Activated CD4-positive, CD25-positive, alpha-beta regulatory T cell treated with anti-CD3 and anti-CD28 coated beads, Interleukin-2, amount 50 U/mL, for 16 hours (primary cell): ENCODE data around the gene TRNT1.

Source experiments
- DNase-seq: peaks from one replicate; pipeline ENCODE4 v3.0.0-alpha.2; 2020; ENCODE audit warnings: low read depth, low spot score

Gene TRNT1

DNA sequence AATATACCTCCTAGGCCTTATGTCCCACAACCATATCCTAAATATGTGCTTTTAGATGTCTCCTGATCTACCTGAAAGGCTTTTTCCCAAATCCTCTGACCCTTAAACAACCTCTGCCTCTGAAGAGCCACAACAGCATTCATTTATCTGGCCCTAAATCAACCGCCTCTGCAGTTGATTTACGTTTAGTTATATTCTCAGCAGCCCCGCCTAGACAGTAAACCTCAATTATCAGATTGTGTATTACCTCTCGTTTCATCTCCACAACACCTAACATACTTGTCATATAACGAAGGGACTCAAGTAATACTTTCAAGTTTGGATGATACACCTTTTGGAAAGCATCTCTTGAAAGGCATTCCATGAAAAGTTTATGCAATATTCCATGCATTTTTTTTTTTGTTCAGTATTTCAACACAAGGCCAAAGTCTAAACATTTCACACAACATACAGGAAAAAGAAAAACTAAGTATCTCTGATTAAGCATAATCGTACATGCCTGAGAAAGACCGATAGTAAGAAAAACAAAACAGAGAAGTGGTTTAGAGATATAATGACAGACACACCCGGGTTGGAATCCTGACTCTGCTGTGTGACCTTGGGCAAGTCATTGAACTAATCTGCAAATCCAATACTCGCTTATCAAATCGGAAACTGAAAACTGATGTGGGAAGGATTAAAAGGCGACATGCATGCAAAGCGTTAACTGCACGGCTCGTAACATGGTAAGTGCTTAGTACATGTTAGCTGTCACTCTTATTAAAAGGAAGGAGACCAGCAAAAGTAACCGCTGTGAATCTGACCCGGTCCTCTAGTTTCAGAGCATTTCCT, 52.0 kb downstream of the TRNT1 start:
- no peak for DNase-seq

GRCh38 chr3:3179407-3180094, 52.8 kb downstream of the TRNT1 start, which contains the start of gene CRBN:
TSS of gene CRBN (minus strand) at chr3:3179691. CDS start at chr3:3179687, 4 bp downstream.
- peak; percentile 85 for DNase-seq

GRCh38 chr3:3180456-3180855, 53.7 kb downstream of the TRNT1 start:
- no peak for DNase-seq

DNA sequence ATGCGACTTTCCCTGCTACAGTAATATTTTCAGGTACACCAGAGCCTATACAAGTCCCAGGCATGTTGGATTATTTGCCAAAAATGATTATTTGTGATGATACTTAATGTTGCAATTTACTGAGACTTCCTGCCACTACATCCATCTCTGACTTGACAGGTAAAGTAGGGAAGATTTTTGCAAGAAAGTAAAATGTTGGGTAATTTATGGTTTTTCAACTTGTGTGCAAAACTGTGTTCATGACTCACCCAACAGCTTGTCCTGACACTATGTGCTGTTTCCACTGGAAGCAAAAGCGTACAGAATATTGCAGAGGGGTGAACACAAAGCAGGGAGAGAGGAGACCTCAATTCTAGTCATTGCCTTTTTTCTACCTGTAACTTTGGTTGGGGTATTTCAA, 58.1 kb downstream of the TRNT1 start:
- no peak for DNase-seq

DNA sequence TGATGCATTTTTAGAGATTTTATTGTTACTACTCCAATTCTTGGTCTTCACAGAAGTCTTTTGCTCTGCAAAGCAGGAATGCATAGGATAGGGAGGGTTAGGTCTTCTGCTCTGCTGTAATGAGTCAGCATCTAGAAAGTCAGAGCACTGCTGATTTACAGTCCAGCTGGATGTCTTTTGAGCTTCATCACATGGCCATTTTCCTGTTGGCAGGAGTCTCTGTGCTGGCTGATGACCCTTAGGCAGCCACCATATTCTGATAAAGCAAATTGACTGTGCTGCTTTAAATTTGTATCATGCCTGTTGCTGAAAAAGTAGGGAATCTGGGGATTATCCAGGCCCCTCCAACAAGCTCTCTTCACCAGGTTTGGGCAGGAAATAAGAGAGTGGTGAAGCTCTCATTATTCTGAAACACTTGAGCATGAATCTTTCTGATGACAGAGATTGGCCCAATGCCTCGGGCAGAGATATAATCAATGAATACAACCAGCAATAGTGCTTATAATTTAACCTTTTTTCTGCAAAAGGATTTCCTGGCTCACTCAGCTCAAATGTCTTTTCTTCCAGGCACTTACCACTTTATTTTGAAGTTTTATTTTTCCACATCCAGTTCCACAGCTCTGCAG, 62.5 kb downstream of the TRNT1 start:
- DNase-seq: no peak

GRCh38 chr3:3189961-3190360, 63.2 kb downstream of the TRNT1 start:
- no peak for DNase-seq

- no peak for DNase-seq
Measured at GRCh38 chr3:3191675-3192285, 65.0 kb downstream of the TRNT1 start.

- no peak for DNase-seq
Measured at GRCh38 chr3:3192286-3192675, 65.5 kb downstream of the TRNT1 start.

DNA sequence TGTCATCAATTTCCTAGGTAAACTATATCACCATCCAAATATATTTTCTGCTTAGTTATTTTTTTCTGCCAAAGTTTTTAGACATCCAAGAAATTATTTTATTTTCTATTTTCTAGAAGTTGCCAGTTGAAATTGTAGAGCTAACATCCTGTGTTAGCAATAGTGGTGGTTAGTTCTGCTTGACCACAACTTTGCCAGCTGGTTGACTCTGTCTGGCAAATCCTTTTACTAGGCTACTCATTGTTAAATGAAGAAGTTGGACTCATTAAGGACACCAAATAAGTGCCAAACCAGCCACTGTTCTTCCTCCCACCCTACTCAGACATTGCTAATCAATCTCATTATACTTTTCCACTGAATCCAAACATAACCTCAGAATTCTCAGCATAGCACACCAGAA, 68.1 kb downstream of the TRNT1 start:
- DNase-seq: no peak

DNA sequence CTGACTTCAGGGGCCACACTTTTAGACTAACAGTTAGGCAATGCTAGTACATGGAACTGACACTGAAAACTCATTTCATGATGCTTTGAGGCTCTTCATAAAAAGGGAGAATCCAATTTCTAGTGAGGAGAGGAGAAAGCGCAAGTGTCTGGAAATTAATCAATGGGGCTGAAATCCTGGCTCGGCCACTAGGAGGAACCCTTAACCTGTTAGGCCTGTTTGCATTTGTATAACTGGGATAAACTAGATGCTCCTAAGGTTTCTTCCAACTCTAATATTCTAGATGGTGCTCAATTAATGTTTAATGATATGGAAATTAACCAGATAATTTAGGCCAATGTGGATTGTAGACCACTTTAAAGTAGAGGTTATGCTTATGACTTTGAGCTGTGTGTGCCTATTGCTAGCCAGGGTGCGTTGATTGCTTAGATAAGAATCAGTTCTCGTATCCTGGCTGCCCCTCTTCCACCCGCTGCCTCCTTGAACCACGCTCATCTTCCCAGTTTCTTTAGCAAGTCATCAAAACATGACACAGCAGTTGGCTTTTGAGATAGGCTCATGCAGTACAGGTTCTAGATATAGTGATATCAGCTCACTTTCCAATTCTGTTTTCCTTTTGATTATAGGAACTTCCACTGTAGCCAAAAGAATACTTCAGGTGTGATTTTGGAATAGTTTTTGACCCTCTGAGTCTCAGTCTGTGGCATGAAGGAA, 69.6 kb downstream of the TRNT1 start:
- DNase-seq: no peak
